Measurements from ENCODE around the gene KATNB1. TPM values are rescaled to one million over a fixed set of nuclear protein-coding genes. Genes with fewer than 3 reads are reported as not detected.

The KATNB1 gene
- polyA plus RNA-seq, 1 donor from 2014 or later = 57.9 TPM

- no peaks in the 10 kb centered on the region for H3F3A ChIP-seq (ENCODE audit: insufficient read depth, low read length, poor library complexity, severe bottlenecking)
- no peaks in the 10 kb centered on the region for H3K79me2 ChIP-seq (replicated peaks; ENCODE audit: insufficient read depth, low read length)
- H3K36me3 ChIP-seq (ENCODE audit: insufficient read depth, low read length) = no peaks in the 10 kb centered on the region
- H2AFZ ChIP-seq (ENCODE audit: low read depth, low read length) = no peak overlapping the region
- H3K9ac ChIP-seq (ENCODE audit: low read length) = no peak overlapping the region
- no peaks in the 10 kb centered on the region for H3K9me3 ChIP-seq (ENCODE audit: low read length)
- H3K27me3 ChIP-seq (ENCODE audit: insufficient read depth, low read depth, low read length) = no peaks in the 10 kb centered on the region
- no peaks in the 10 kb centered on the region for H3K9me2 ChIP-seq (ENCODE audit: insufficient read depth, low read length)
- no peaks in the 10 kb centered on the region for H4K20me1 ChIP-seq (ENCODE audit: insufficient read depth)
- H3K4me2 ChIP-seq (ENCODE audit: low read length) = no peak overlapping the region
- TF ChIP-seq SMC3 (conservative IDR thresholded peaks at IDR 0.05; ENCODE audit: poor library complexity) (no peak), REST (IDR thresholded peaks at IDR 0.05; ENCODE audit: borderline replicate concordance) (no peak), MXI1 (conservative IDR thresholded peaks at IDR 0.05; ENCODE audit: poor library complexity, severe bottlenecking) (no peak), EP300 (conservative IDR thresholded peaks at IDR 0.05; ENCODE audit: poor library complexity, severe bottlenecking) (no peak), EZH2 (IDR thresholded peaks at IDR 0.05; ENCODE audit: borderline replicate concordance, insufficient read depth, low read length, poor library complexity, severe bottlenecking) (no peak), POLR2AphosphoS5 (IDR thresholded peaks at IDR 0.05) (no peak), CTCF (IDR thresholded peaks at IDR 0.05; ENCODE audit: poor library complexity, severe bottlenecking) (no peak), RAD21 (conservative IDR thresholded peaks at IDR 0.05) (no peak), TAF1 (IDR thresholded peaks at IDR 0.05; ENCODE audit: low read depth) (no peak)
- H3K27ac ChIP-seq (ENCODE audit: low read length) = no peak overlapping the region
- H3K4me3 ChIP-seq (ENCODE audit: low read length) = no peak overlapping the region
These were observed 34.1 kb downstream of the KATNB1 start for GRCh38 chr16:57769541-57770145.

GRCh38 chr16:57770361-57770760 is 34.8 kb downstream of the KATNB1 start:
- Histone ChIP-seq H2AFZ (ENCODE audit: low read depth, low read length) (no peak overlapping the region), H3K9me2 (ENCODE audit: insufficient read depth, low read length) (no peaks in the 10 kb centered on the region), H3K27me3 (ENCODE audit: insufficient read depth, low read depth, low read length) (no peaks in the 10 kb centered on the region), H3K4me2 (ENCODE audit: low read length) (no peak overlapping the region), H3K9me3 (ENCODE audit: low read length) (no peaks in the 10 kb centered on the region), H3K27ac (ENCODE audit: low read length) (no peak overlapping the region), H3K4me3 (ENCODE audit: low read length) (no peak overlapping the region), H3K36me3 (ENCODE audit: insufficient read depth, low read length) (no peaks in the 10 kb centered on the region), H3K9ac (ENCODE audit: low read length) (no peak overlapping the region), H3K79me2 (replicated peaks; ENCODE audit: insufficient read depth, low read length) (no peaks in the 10 kb centered on the region), H3F3A (ENCODE audit: insufficient read depth, low read length, poor library complexity, severe bottlenecking) (no peaks in the 10 kb centered on the region), H4K20me1 (ENCODE audit: insufficient read depth) (no peaks in the 10 kb centered on the region)
- TF ChIP-seq EP300 (conservative IDR thresholded peaks at IDR 0.05; ENCODE audit: poor library complexity, severe bottlenecking) = no peak
- TF ChIP-seq REST (IDR thresholded peaks at IDR 0.05; ENCODE audit: borderline replicate concordance) = no peak

Measured in neural cell (in vitro differentiated cells).